ENCODE results near the gene CLEC19A. TPM values are rescaled to one million over a fixed set of nuclear protein-coding genes. Genes with fewer than 3 reads are reported as not detected.

CLEC19A gene
- total RNA-seq, 2 experiments from 2014 or later = not detected

DNA sequence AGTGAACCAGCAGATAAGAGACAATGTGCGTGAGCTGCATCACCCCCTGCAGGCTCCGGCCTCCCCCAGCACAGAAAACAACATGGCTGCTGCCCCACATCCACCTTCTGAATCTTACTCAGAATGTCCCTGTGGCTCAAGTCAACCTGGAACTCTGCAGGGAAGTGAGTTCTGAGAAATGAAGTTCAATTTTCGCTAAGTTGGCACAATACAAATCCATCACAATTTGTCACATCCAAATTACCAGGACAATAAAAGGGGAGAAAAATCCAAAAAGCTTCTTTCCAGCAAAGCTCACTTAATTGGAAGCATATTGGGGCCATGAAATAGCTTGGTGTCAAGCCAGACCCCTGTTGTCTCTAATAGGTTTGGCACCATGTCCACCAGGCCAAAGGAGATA is 38.1 kb downstream of the CLEC19A start:
- intact Hi-C loops (cut with DNase I, micrococcal nuclease) = no loop called here
- Histone ChIP-seq H3K27ac (ENCODE audit: low read depth in 1 of 2, low read length in 2 of 2) (no peak overlapping the region), H3K36me3 (ENCODE audit: insufficient read depth, low read length) (no peaks in the 10 kb centered on the region), H3K4me1 (ENCODE audit: insufficient read depth, low read length) (no peaks in the 10 kb centered on the region), H3K4me3 (ENCODE audit: low read length) (no peak overlapping the region), H3K9me3 (ENCODE audit: control insufficient read depth in 1 of 2, insufficient read depth in 1 of 2, low read length in 2 of 2) (peaks cover 0 to 2% of the 10 kb centered on the region in 2 experiments), H3K27me3 (ENCODE audit: control insufficient read depth in 1 of 2, insufficient read depth in 2 of 2, low read length in 2 of 2) (peaks cover 0 to 2% of the 10 kb centered on the region in 2 experiments)
- ChIA-PET CTCF (no interaction called here), POLR2A (no interaction called here)
- H3K4me1 Mint-ChIP-seq (ENCODE audit: low read depth) = no peaks in the 10 kb centered on the region
- H3K27ac Mint-ChIP-seq = no peak overlapping the region
- no peak overlapping the region for H3K4me3 Mint-ChIP-seq
- ATAC-seq (ENCODE audit: poor library complexity) (no peak), DNase-seq (no peak)
- no peak for TF ChIP-seq CTCF (IDR thresholded peaks at IDR 0.05)
- H3K36me3 Mint-ChIP-seq (ENCODE audit: low read depth) = no peaks in the 10 kb centered on the region
- no peaks in the 10 kb centered on the region for H3K27me3 Mint-ChIP-seq
- H3K9me3 Mint-ChIP-seq = no peaks in the 10 kb centered on the region

- Mint-ChIP-seq H3K9me3 (peaks cover 4% of the 10 kb centered on the region), H3K4me1 (ENCODE audit: low read depth) (no peaks in the 10 kb centered on the region), H3K36me3 (ENCODE audit: low read depth) (no peaks in the 10 kb centered on the region), H3K27ac (no peak overlapping the region), H3K27me3 (peaks cover 17% of the 10 kb centered on the region), H3K4me3 (no peak overlapping the region)
- Histone ChIP-seq H3K27me3 (ENCODE audit: control insufficient read depth in 1 of 2, insufficient read depth in 2 of 2, low read length in 2 of 2) (no peaks in the 10 kb centered on the region), H3K36me3 (ENCODE audit: insufficient read depth, low read length) (no peaks in the 10 kb centered on the region), H3K4me1 (ENCODE audit: insufficient read depth, low read length) (no peaks in the 10 kb centered on the region), H3K4me3 (ENCODE audit: low read length) (no peak overlapping the region), H3K9me3 (ENCODE audit: control insufficient read depth in 1 of 2, insufficient read depth in 1 of 2, low read length in 2 of 2) (peaks cover 0 to 10% of the 10 kb centered on the region in 2 experiments), H3K27ac (ENCODE audit: low read depth in 1 of 2, low read length in 2 of 2) (no peak overlapping the region)
- DNase-seq (no peak), ATAC-seq (ENCODE audit: poor library complexity) (no peak)
- POLR2A ChIA-PET = no interaction called here
- intact Hi-C loops (cut with DNase I, micrococcal nuclease) = no loop called here
- no peak for TF ChIP-seq CTCF (IDR thresholded peaks at IDR 0.05)
- CTCF ChIA-PET = no interaction called here
Measured at GRCh38 chr16:19328364-19328763, 42.8 kb downstream of the CLEC19A start.

DNA sequence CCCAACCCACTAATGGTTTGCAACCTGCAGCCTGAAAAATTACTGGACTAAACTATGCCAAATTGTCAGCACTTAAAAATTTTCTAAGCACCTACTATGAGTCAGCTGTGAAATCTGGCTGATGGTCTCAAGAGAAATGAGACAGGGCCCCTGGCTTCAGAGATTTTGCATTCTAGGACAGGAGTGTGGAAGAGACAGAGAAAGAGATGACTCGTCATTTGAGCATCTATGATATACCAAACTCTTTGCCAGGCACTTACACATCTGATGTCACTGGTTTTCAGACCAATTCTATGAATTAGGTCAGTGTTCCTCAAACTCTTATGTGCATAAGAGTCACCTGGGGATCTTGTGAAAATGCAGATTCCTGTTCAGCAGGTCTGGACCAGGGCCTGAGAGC is 44.4 kb downstream of the CLEC19A start:
- peaks cover 0 to 7% of the 10 kb centered on the region in 2 experiments for H3K9me3 ChIP-seq (ENCODE audit: control insufficient read depth in 1 of 2, insufficient read depth in 1 of 2, low read length in 2 of 2)
- DNase-seq = no peak
- H3K27me3 ChIP-seq (ENCODE audit: control insufficient read depth in 1 of 2, insufficient read depth in 2 of 2, low read length in 2 of 2) = no peaks in the 10 kb centered on the region
- no peaks in the 10 kb centered on the region for H3K4me1 ChIP-seq (ENCODE audit: insufficient read depth, low read length)
- peaks cover 17% of the 10 kb centered on the region for H3K27me3 Mint-ChIP-seq
- H3K4me3 ChIP-seq (ENCODE audit: low read length) = no peak overlapping the region
- CTCF ChIA-PET = no interaction called here
- no peak for TF ChIP-seq CTCF (IDR thresholded peaks at IDR 0.05)
- no peaks in the 10 kb centered on the region for H3K36me3 Mint-ChIP-seq (ENCODE audit: low read depth)
- no peaks in the 10 kb centered on the region for H3K4me1 Mint-ChIP-seq (ENCODE audit: low read depth)
- peaks cover 4% of the 10 kb centered on the region for H3K9me3 Mint-ChIP-seq
- POLR2A ChIA-PET = no interaction called here
- H3K27ac ChIP-seq (ENCODE audit: low read depth in 1 of 2, low read length in 2 of 2) = no peak overlapping the region
- no peak overlapping the region for H3K27ac Mint-ChIP-seq
- intact Hi-C loops (cut with DNase I, micrococcal nuclease) = no loop called here
- no peaks in the 10 kb centered on the region for H3K36me3 ChIP-seq (ENCODE audit: insufficient read depth, low read length)
- no peak for ATAC-seq (ENCODE audit: poor library complexity)
- H3K4me3 Mint-ChIP-seq = no peak overlapping the region
